GM21423 (cell line): Measurements from ENCODE around the gene TTLL11.

Experiments
- ATAC-seq: cut with Tn5 transposase; IDR thresholded peaks from one replicate; pipeline ENCODE4 v1.9.1; 2021; ENCODE audit warnings: mild to moderate bottlenecking, moderate library complexity; ENCODE audit not compliant: unreplicated experiment

The TTLL11 gene

GRCh38 chr9:121818841-121819427 is 274.2 kb downstream of the TTLL11 start:
- no peak for ATAC-seq

GRCh38 chr9:121818016-121818661 is 275.0 kb downstream of the TTLL11 start:
- no peak for ATAC-seq

- ATAC-seq: no peak
Observed at GRCh38 chr9:121817476-121817875, 275.6 kb downstream of the TTLL11 start.

GRCh38 chr9:121816845-121817450 is 276.2 kb downstream of the TTLL11 start:
- no peak for ATAC-seq

- ATAC-seq: no peak
Observed at GRCh38 chr9:121816449-121816817, 276.7 kb downstream of the TTLL11 start.

GRCh38 chr9:121815546-121816448 is 277.3 kb downstream of the TTLL11 start:
- no peak for ATAC-seq

- ATAC-seq: no peak
Observed at GRCh38 chr9:121815084-121815483, 278.0 kb downstream of the TTLL11 start.

- ATAC-seq: no peak
Observed at GRCh38 chr9:121814594-121814993, 278.5 kb downstream of the TTLL11 start.

GRCh38 chr9:121813519-121814210 is 279.4 kb downstream of the TTLL11 start:
- no peak for ATAC-seq

GRCh38 chr9:121812159-121812735 is 280.9 kb downstream of the TTLL11 start:
- ATAC-seq: no peak

- no peak for ATAC-seq
Observed at GRCh38 chr9:121811751-121812150, 281.4 kb downstream of the TTLL11 start.

- no peak for ATAC-seq
Observed at GRCh38 chr9:121811140-121811539, 282.0 kb downstream of the TTLL11 start.

GRCh38 chr9:121810489-121810888 is 282.6 kb downstream of the TTLL11 start:
- ATAC-seq: no peak

GRCh38 chr9:121809356-121810050 is 283.6 kb downstream of the TTLL11 start:
- no peak for ATAC-seq

GRCh38 chr9:121808781-121809180 is 284.3 kb downstream of the TTLL11 start:
- ATAC-seq: no peak

- ATAC-seq: no peak
Observed at GRCh38 chr9:121807823-121808278, 285.3 kb downstream of the TTLL11 start.

- ATAC-seq: no peak
Observed at GRCh38 chr9:121807069-121807822, 285.9 kb downstream of the TTLL11 start.

- ATAC-seq: no peak
Observed at GRCh38 chr9:121802753-121803152, 290.4 kb downstream of the TTLL11 start.

GRCh38 chr9:121801579-121801978 is 291.5 kb downstream of the TTLL11 start:
- no peak for ATAC-seq
